ENCODE measurements around the gene CNMD.

CNMD gene

DNA sequence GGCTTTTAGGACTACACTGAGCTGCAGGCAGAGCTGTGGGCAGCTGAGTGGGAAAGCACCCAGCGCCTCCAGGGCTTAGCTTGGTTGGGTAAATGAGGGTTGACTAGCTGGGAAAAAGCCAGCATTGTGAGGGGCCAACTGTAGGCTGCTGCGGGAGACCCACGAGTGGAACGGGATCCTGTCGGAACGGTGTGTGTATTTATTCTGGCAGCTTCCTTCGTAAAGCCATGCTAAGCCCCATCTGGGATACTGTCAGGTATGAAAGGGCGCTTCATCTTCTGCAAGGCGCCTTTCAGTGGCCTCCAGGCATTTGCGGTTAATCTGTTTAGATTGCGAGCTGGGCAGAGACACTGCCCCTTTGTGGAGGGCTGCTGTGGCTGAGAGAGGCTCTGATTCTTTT is 39.5 kb upstream of the CNMD start:
- TF ChIP-seq, protein P1, sequence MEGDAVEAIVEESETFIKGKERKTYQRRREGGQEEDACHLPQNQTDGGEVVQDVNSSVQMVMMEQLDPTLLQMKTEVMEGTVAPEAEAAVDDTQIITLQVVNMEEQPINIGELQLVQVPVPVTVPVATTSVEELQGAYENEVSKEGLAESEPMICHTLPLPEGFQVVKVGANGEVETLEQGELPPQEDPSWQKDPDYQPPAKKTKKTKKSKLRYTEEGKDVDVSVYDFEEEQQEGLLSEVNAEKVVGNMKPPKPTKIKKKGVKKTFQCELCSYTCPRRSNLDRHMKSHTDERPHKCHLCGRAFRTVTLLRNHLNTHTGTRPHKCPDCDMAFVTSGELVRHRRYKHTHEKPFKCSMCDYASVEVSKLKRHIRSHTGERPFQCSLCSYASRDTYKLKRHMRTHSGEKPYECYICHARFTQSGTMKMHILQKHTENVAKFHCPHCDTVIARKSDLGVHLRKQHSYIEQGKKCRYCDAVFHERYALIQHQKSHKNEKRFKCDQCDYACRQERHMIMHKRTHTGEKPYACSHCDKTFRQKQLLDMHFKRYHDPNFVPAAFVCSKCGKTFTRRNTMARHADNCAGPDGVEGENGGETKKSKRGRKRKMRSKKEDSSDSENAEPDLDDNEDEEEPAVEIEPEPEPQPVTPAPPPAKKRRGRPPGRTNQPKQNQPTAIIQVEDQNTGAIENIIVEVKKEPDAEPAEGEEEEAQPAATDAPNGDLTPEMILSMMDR (IDR thresholded peaks at IDR 0.05) = no peak
- intact Hi-C loops (cut with DNase I; ENCODE audit: low total_unique reads) = no loop called here
- Histone ChIP-seq H3K4me3 (no peak overlapping the region), H3K4me1 (no peaks in the 10 kb centered on the region), H3K27ac (no peak overlapping the region), H3K9me3 (no peaks in the 10 kb centered on the region), H3K27me3 (peaks cover 0 to 8% of the 10 kb centered on the region in 2 donors), H3K36me3 (no peaks in the 10 kb centered on the region)
- no peak for DNase-seq

DNA sequence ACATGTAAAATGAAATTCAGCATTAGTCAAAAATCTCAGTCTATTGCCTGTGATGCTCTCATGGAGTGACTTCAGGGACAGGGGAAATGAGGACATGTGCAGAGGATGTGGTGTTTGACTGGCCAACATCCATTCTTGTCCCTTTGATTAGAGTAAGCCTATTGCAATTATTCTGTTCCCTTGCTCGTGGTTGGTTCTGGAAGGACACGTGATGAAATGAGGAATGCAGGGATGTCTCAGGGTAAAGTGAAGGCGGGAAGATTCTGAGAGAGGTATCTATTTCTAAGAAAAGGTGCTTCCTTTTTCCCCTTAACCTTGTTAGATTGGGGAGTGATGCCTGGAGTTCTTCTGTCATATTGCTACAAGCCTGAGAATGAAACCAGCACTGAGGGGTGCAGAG is 37.1 kb upstream of the CNMD start:
- no peaks in the 10 kb centered on the region for H3K36me3 ChIP-seq
- H3K4me1 ChIP-seq = no peaks in the 10 kb centered on the region
- TF ChIP-seq, protein P1 (IDR thresholded peaks at IDR 0.05) = no peak
- H3K27ac ChIP-seq = no peak overlapping the region
- intact Hi-C loops (cut with DNase I; ENCODE audit: low total_unique reads) = no loop called here
- H3K4me3 ChIP-seq = no peak overlapping the region
- no peak for DNase-seq
- no peaks in the 10 kb centered on the region for H3K9me3 ChIP-seq
- peaks cover 0 to 8% of the 10 kb centered on the region in 2 donors for H3K27me3 ChIP-seq

GRCh38 chr13:52775511-52775910 is 35.9 kb upstream of the CNMD start:
- Histone ChIP-seq H3K4me3 (no peak overlapping the region), H3K36me3 (no peaks in the 10 kb centered on the region), H3K9me3 (no peaks in the 10 kb centered on the region), H3K4me1 (no peaks in the 10 kb centered on the region), H3K27me3 (peaks cover 0 to 8% of the 10 kb centered on the region in 2 donors), H3K27ac (no peak overlapping the region)
- intact Hi-C loops (cut with DNase I; ENCODE audit: low total_unique reads) = no loop called here
- TF ChIP-seq, protein P1 (IDR thresholded peaks at IDR 0.05) = no peak
- no peak for DNase-seq

DNA sequence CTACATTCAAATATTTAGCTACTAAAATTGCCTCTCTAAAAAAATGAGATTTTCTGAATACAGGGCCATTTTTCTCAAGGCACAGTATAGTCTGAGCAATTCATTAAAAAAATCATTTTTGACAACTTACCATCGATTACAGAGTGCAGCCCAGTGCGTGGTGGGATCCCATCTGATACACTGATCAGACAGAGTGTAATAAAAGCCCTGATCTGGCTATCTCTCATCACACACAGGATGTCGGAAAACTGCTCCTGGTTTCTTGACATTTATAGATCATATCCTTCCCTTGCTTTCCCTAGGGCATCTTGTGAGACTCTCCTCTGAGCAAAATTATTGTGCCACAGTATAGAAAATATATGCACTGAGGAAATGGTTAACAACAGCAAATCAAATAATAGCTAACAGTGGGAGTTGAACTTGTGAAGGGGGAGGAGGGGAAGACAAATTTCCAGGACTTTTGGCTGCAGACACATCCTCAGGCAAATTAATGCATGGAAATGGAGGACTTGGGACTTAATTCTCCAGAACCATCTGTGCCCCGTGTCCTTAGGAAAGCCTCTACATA is 28.4 kb upstream of the CNMD start:
- intact Hi-C loops (cut with DNase I; ENCODE audit: low total_unique reads) = no loop called here
- Histone ChIP-seq H3K27ac (no peak overlapping the region), H3K36me3 (no peaks in the 10 kb centered on the region), H3K4me3 (no peak overlapping the region), H3K9me3 (no peaks in the 10 kb centered on the region), H3K4me1 (no peaks in the 10 kb centered on the region), H3K27me3 (no peaks in the 10 kb centered on the region)
- TF ChIP-seq, protein P1 (IDR thresholded peaks at IDR 0.05) = no peak
- DNase-seq = no peak

DNA sequence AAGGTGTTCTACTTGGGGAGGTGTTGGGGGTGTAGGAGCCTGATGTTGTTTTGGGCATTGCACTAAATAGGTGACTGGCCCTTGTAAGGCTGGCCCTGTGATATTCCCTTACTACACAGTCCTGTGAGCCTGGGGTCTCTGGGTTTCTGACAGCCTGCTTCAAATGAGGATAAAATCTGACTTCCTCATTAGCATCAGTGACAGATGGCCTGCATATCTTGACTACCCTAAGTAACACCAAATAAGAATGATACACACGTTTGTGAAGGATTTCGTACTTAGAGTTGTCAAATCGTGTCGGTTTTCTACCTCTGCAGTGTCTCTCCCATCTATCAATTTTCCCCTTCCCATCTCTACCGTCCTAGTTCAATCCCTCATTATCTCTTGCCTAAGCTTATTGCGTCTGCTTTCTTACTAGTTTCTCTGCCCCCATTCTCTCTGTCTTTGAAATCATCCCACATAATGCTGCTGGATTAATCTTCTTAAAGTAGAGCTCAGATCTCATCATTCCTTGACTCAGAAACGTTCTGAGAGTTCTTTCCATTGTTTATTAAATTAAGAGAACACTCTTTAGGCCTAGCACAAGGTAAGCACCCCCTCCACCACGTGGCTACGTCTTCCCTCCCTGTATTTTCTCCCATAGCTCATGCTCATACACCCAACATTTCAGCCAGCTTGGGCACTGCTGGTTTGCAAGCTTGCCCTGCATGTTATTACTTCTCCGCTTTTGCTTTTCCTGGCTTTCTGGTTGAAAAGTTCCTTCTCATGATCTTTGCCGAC is 26.2 kb upstream of the CNMD start:
- Histone ChIP-seq H3K9me3 (no peaks in the 10 kb centered on the region), H3K4me1 (no peaks in the 10 kb centered on the region), H3K27ac (no peak overlapping the region), H3K27me3 (no peaks in the 10 kb centered on the region), H3K36me3 (no peaks in the 10 kb centered on the region), H3K4me3 (no peak overlapping the region)
- no peak for DNase-seq
- TF ChIP-seq, protein P1 (IDR thresholded peaks at IDR 0.05) = no peak
- intact Hi-C loops (cut with DNase I; ENCODE audit: low total_unique reads) = no loop called here
